GM19193 (cell line): ENCODE results near the gene MGAT5B.

Experiments used
- POLR2A ChIP-seq: IDR thresholded peaks from 4 replicates; pipeline ENCODE4 v1.6.1; 2011; ENCODE audit not compliant: insufficient read depth, insufficient read length; ENCODE audit errors: extremely low read depth

MGAT5B gene

GRCh38 chr17:76843703-76844484, 24.3 kb upstream of the MGAT5B start:
- TF ChIP-seq POLR2A: no peak

- TF ChIP-seq POLR2A: no peak
These were observed 23.7 kb upstream of the MGAT5B start for GRCh38 chr17:76844485-76844829.

- no peak for TF ChIP-seq POLR2A
These were observed 23.4 kb upstream of the MGAT5B start for GRCh38 chr17:76844846-76845245.

- TF ChIP-seq POLR2A: no peak
These were observed 22.6 kb upstream of the MGAT5B start for GRCh38 chr17:76845541-76846017.

- TF ChIP-seq POLR2A: no peak
These were observed 21.2 kb upstream of the MGAT5B start for GRCh38 chr17:76847031-76847430.

- TF ChIP-seq POLR2A: no peak
These were observed 19.5 kb upstream of the MGAT5B start for GRCh38 chr17:76848670-76849069.

- no peak for TF ChIP-seq POLR2A
These were observed 15.4 kb upstream of the MGAT5B start for GRCh38 chr17:76852843-76853242.

GRCh38 chr17:76855105-76855504, 13.1 kb upstream of the MGAT5B start:
- no peak for TF ChIP-seq POLR2A

- TF ChIP-seq POLR2A: no peak
These were observed 6.1 kb upstream of the MGAT5B start for GRCh38 chr17:76862079-76862478.

- TF ChIP-seq POLR2A: no peak
These were observed 5.7 kb upstream of the MGAT5B start for GRCh38 chr17:76862494-76862893.

GRCh38 chr17:76864024-76864423, 4.2 kb upstream of the MGAT5B start:
- TF ChIP-seq POLR2A: no peak

- no peak for TF ChIP-seq POLR2A
These were observed 3.0 kb upstream of the MGAT5B start for GRCh38 chr17:76865174-76865573.

GRCh38 chr17:76866203-76866602, 2.0 kb upstream of the MGAT5B start:
- no peak for TF ChIP-seq POLR2A

- TF ChIP-seq POLR2A: no peak
These were observed 1.2 kb upstream of the MGAT5B start for GRCh38 chr17:76866774-76867577.

GRCh38 chr17:76867578-76868175, 527 bp upstream of the MGAT5B start:
- no peak for TF ChIP-seq POLR2A
